MM.1S (cell line): Measurements from ENCODE around the gene SEMA4F.

ENCODE experiments used
- DNase-seq: peaks from one replicate; pipeline ENCODE4 v3.0.0-alpha.2; 2015
- H2AFZ ChIP-seq: fragments of 300-600 bp; sonication (generic); 2 replicates; pipeline ENCODE4 v1.6.0; 2016; ENCODE audit warnings: antibody characterized with exemption, low read length
- H3F3A ChIP-seq: fragments of 300-600 bp; sonication (generic); 2 replicates; pipeline ENCODE4 v1.6.1; 2016; ENCODE audit warnings: mild to moderate bottlenecking, antibody characterized with exemption, low read length, moderate library complexity, mixed read lengths; ENCODE audit not compliant: insufficient read depth
- H3K27ac ChIP-seq: fragments of 300-600 bp; sonication (generic); 2 replicates; pipeline ENCODE4 v1.5.1; 2016; ENCODE audit warnings: mild to moderate bottlenecking, low read length
- H3K27me3 ChIP-seq: fragments of 300-600 bp; sonication (generic); replicated peaks from 2 replicates; pipeline ENCODE4 v1.6.0; 2016; ENCODE audit warnings: low read length; ENCODE audit not compliant: insufficient read depth
- H3K36me3 ChIP-seq: fragments of 300-600 bp; sonication (generic); replicated peaks from 2 replicates; pipeline ENCODE4 v1.6.1; 2016; ENCODE audit warnings: mild to moderate bottlenecking, low read length, mixed read lengths; ENCODE audit not compliant: insufficient read depth
- H3K4me1 ChIP-seq: fragments of 300-600 bp; sonication (generic); 2 replicates; pipeline ENCODE4 v1.6.1; 2016; ENCODE audit warnings: low read length, mixed read lengths
- H3K4me2 ChIP-seq: fragments of 300-600 bp; sonication (generic); 2 replicates; pipeline ENCODE4 v1.6.0; 2016; ENCODE audit warnings: low read depth, low read length
- H3K4me3 ChIP-seq: fragments of 300-600 bp; sonication (generic); 2 replicates; pipeline ENCODE4 v1.5.1; 2016; ENCODE audit warnings: low read length, mixed read lengths
- H3K79me2 ChIP-seq: fragments of 300-600 bp; sonication (generic); 2 replicates; pipeline ENCODE4 v1.6.1; 2016; ENCODE audit warnings: mixed run types, low read length, mixed read lengths
- H3K9ac ChIP-seq: fragments of 300-600 bp; sonication (generic); 2 replicates; pipeline ENCODE4 v1.6.1; 2016; ENCODE audit warnings: low read length, mixed read lengths
- H3K9me2 ChIP-seq: fragments of 300-600 bp; sonication (generic); replicated peaks from 2 replicates; pipeline ENCODE4 v1.6.1; 2016; ENCODE audit warnings: mild to moderate bottlenecking, low read length, mixed read lengths; ENCODE audit not compliant: insufficient read depth
- H3K9me3 ChIP-seq: fragments of 300-600 bp; sonication (generic); replicated peaks from 2 replicates; pipeline ENCODE4 v1.6.1; 2016; ENCODE audit warnings: mild to moderate bottlenecking, low read length, mixed read lengths; ENCODE audit not compliant: insufficient read depth
- H4K20me1 ChIP-seq: fragments of 300-600 bp; sonication (generic); 2 replicates; pipeline ENCODE4 v1.6.1; 2016; ENCODE audit warnings: mild to moderate bottlenecking, low read length, moderate library complexity, mixed read lengths; ENCODE audit not compliant: insufficient read depth
- CTCF ChIP-seq: fragments of 300-600 bp; sonication (generic); IDR thresholded peaks from 2 replicates; pipeline ENCODE4 v1.5.1; 2016; ENCODE audit warnings: antibody characterized with exemption, low read length, mixed read lengths
- EZH2 ChIP-seq: fragments of 300-600 bp; sonication (generic); optimal IDR thresholded peaks from 2 replicates; pipeline ENCODE3; 2017; ENCODE audit warnings: low read depth, mild to moderate bottlenecking, antibody characterized with exemption, low read length, mixed read lengths
- EZH2phosphoT487 ChIP-seq: fragments of 300-600 bp; sonication (generic); IDR thresholded peaks from 2 replicates; pipeline ENCODE4 v1.6.1; 2018; ENCODE audit warnings: antibody characterized with exemption, low read length

The SEMA4F gene

GRCh38 chr2:74700643-74701372 is 46.8 kb downstream of the SEMA4F start:
- Histone ChIP-seq H3K9ac (no peak overlapping the region), H3K79me2 (no peaks in the 10 kb centered on the region), H3K4me1 (no peaks in the 10 kb centered on the region), H3K4me2 (no peak overlapping the region), H4K20me1 (no peaks in the 10 kb centered on the region), H3K27me3 (no peaks in the 10 kb centered on the region), H3K36me3 (no peaks in the 10 kb centered on the region), H2AFZ (no peak overlapping the region), H3K4me3 (no peak overlapping the region), H3F3A (no peaks in the 10 kb centered on the region), H3K9me2 (no peaks in the 10 kb centered on the region), H3K9me3 (no peaks in the 10 kb centered on the region), H3K27ac (no peak overlapping the region)
- TF ChIP-seq EZH2phosphoT487 (no peak), EZH2 (no peak), CTCF (no peak)
- no peak for DNase-seq

- TF ChIP-seq EZH2phosphoT487 (no peak), EZH2 (no peak), CTCF (no peak)
- Histone ChIP-seq H3K79me2 (no peaks in the 10 kb centered on the region), H3K9me3 (no peaks in the 10 kb centered on the region), H3K4me1 (no peaks in the 10 kb centered on the region), H3K36me3 (no peaks in the 10 kb centered on the region), H3K9me2 (no peaks in the 10 kb centered on the region), H4K20me1 (no peaks in the 10 kb centered on the region), H3F3A (no peaks in the 10 kb centered on the region), H3K4me3 (no peak overlapping the region), H3K27me3 (no peaks in the 10 kb centered on the region), H3K4me2 (no peak overlapping the region), H2AFZ (no peak overlapping the region), H3K9ac (no peak overlapping the region), H3K27ac (no peak overlapping the region)
- DNase-seq, result no peak
These were observed 48.1 kb downstream of the SEMA4F start for GRCh38 chr2:74702001-74702715.

GRCh38 chr2:74703373-74703772 is 49.3 kb downstream of the SEMA4F start:
- no peaks in the 10 kb centered on the region for H3K36me3 ChIP-seq
- no peaks in the 10 kb centered on the region for H3K9me2 ChIP-seq
- H3K4me2 ChIP-seq, result no peak overlapping the region
- no peak overlapping the region for H3K4me3 ChIP-seq
- H3K79me2 ChIP-seq, result no peaks in the 10 kb centered on the region
- TF ChIP-seq CTCF (no peak), EZH2phosphoT487 (no peak), EZH2 (no peak)
- no peaks in the 10 kb centered on the region for H4K20me1 ChIP-seq
- H3K4me1 ChIP-seq, result no peaks in the 10 kb centered on the region
- no peak overlapping the region for H3K27ac ChIP-seq
- no peak overlapping the region for H2AFZ ChIP-seq
- H3F3A ChIP-seq, result no peaks in the 10 kb centered on the region
- DNase-seq, result no peak
- no peaks in the 10 kb centered on the region for H3K27me3 ChIP-seq
- no peak overlapping the region for H3K9ac ChIP-seq
- H3K9me3 ChIP-seq, result no peaks in the 10 kb centered on the region
